HG03378 (cell line): ENCODE data around the gene RELB.

Source experiments
- ATAC-seq: cut with Tn5 transposase; IDR thresholded peaks from one replicate; pipeline ENCODE4 v1.9.1; 2021; ENCODE audit warnings: mild to moderate bottlenecking, moderate library complexity; ENCODE audit not compliant: unreplicated experiment

RELB gene

GRCh38 chr19:45019187-45019586 lies 17.9 kb downstream of the RELB start:
- ATAC-seq, result no peak

DNA sequence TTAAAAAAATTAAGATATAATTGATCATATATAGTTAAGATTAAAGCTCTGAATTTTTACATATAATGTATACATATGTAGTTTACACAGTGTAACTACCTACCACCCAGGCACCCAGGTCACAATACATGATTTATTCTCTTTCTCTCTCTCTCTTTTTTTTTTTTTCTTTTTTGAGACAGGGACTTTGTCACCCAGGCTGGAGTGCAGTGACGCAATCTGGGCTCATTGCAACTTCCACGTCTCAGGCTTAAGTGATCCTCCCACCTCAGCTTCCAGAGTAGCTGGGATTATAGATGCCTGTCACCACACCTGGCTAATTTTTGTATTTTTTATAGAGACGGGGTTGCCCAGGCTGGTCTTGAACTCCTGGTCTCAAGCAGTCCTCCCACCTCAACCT lies 18.8 kb downstream of the RELB start:
- ATAC-seq, result no peak

DNA sequence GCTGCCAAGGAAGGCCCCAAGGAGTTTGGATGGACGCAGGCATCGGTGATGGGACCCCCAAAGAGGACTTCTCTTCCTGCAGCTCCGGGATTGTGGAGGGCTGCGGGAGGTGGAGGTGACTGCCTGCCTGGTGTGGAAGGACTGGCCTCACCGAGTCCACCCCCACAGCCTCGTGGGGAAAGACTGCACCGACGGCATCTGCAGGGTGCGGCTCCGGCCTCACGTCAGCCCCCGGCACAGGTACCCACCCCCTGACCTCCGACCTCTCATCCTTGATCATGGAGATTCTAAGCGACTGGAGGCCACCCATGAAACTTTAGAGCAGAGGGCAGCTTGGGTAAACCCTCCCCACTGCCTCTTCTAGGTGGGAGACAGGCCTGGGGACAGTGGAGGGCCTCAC lies 20.7 kb downstream of the RELB start:
- ATAC-seq, result no peak

DNA sequence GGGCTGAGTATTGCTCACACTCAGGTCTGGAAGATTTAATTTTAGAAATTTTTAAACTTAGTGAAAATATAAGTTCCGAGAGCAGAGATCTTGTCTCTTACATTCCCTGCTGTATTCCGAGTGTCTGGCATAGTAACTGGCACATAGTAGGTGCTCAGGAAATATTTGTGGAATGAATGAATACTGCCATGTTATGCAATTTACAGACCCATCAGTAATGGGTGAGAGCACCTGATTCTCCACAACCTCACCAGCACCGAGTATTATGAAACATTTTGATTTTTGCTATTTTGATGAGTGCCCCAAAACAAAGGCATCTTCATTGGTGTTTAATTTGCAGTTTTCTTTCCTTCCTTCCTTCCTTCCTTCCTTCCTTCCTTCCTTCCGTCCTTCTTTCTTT lies 21.8 kb downstream of the RELB start:
- ATAC-seq, result no peak

DNA sequence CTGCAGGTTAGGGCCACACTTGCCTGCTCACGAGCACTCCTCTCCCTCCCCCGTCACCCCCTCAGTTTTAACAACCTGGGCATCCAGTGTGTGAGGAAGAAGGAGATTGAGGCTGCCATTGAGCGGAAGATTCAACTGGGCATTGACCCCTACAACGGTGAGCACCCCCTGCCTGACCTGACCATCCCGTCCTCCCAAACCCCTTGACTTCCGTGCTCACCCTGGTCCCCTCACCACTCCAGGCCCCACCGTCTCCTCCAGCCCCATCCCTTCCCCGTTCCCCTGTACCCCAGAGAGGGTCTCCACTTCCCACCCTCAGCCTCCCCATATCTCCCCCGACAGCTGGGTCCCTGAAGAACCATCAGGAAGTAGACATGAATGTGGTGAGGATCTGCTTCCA lies 24.0 kb downstream of the RELB start:
- ATAC-seq, result no peak

GRCh38 chr19:45027371-45027770 lies 26.1 kb downstream of the RELB start:
- ATAC-seq, result no peak

- ATAC-seq, result no peak
Observed at GRCh38 chr19:45030825-45031224, 29.6 kb downstream of the RELB start.

DNA sequence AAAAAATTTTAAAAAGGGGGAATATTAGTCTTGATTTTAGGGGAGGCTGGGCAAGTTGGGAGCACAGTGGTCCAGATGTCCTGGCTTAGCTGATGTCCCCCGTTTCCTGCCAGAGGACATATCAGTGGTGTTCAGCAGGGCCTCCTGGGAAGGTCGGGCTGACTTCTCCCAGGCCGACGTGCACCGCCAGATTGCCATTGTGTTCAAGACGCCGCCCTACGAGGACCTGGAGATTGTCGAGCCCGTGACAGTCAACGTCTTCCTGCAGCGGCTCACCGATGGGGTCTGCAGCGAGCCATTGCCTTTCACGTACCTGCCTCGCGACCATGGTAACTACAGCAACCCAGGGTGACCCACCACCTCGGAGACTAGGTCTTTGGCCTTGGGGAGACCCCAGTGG lies 31.2 kb downstream of the RELB start:
- ATAC-seq, result no peak

DNA sequence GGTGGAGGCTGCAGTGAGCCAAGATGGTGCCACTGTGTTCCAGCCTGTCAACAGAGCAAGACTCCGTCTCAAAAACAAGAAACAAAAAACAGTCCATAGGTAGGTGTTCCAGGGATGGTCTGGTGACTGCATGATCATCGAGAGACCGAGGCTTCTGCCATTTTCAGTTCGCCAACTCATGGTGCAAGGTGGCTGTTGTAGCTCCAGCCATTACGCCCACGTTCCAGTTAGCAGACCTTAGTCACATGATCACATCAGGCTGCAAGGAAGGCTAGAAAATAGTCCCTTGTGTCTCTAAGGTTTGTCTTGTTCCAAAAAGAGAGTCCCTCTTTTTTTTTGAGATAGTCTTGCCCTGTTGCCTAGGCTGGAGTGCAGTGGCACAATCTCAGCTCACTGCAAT lies 34.5 kb downstream of the RELB start:
- no peak for ATAC-seq

DNA sequence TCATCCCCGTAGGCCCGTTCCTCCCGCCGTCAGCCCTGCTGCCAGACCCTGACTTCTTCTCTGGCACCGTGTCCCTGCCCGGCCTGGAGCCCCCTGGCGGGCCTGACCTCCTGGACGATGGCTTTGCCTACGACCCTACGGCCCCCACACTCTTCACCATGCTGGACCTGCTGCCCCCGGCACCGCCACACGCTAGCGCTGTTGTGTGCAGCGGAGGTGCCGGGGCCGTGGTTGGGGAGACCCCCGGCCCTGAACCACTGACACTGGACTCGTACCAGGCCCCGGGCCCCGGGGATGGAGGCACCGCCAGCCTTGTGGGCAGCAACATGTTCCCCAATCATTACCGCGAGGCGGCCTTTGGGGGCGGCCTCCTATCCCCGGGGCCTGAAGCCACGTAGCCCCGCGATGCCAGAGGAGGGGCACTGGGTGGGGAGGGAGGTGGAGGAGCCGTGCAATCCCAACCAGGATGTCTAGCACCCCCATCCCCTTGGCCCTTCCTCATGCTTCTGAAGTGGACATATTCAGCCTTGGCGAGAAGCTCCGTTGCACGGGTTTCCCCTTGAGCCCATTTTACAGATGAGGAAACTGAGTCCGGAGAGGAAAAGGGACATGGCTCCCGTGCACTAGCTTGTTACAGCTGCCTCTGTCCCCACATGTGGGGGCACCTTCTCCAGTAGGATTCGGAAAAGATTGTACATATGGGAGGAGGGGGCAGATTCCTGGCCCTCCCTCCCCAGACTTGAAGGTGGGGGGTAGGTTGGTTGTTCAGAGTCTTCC lies 36.3 kb downstream of the RELB start:
- no peak for ATAC-seq

DNA sequence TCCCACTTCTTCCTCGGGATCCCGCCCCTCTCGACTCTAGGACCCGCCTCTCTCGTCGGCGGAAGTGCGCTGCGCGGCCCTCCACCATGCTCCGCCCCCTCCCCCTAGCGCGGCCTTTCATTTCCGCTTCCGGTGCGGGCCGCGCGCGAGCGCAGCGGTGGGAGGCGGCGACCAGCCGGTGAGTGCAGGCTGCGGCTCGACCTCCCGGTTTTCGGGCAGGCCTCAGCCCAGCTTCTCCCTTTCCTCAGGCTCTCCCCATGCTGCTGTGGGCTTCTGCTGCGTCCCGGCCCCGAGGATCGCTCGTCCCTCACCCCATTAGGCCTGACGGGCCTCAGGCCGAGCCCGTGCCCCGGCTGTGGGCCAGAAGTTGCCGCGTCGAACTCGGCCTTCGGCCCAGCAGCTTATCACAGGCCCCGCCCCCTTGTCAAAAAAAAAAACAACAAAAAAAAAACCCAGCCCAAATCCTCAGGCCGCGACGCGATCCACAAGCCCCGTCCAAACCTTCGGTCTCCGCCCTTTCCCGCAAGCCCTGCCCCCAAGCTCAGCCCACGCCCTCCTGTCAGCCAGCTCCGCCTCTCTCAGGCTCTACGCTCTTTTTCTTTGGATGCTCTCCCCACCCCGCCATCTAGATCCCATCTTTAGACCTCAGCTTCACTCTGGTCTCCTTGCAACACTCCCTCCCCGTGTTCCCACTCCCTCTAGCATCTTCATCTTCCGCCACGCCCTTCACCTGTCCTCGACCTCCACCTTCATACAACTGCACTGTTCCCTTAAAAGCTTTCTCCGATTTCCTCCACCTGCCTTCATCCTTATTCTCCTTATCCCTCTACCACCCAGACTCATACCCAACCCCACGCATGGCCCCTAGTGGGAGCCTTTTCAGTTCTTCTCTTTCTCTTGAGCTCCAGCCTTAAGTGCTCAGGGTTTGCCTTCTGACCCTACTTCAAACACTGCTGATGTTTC lies 37.9 kb downstream of the RELB start, which contains the start of gene CLASRP:
Gene CLASRP (plus strand): TSS at position 115 of the 963 bp plus-strand sequence. CDS start 1,168 bp downstream, outside the sequence.
- no peak for ATAC-seq

GRCh38 chr19:45040059-45040771 lies 39.0 kb downstream of the RELB start:
- no peak for ATAC-seq

- no peak for ATAC-seq
Observed at GRCh38 chr19:45041125-45041524, 39.9 kb downstream of the RELB start.

DNA sequence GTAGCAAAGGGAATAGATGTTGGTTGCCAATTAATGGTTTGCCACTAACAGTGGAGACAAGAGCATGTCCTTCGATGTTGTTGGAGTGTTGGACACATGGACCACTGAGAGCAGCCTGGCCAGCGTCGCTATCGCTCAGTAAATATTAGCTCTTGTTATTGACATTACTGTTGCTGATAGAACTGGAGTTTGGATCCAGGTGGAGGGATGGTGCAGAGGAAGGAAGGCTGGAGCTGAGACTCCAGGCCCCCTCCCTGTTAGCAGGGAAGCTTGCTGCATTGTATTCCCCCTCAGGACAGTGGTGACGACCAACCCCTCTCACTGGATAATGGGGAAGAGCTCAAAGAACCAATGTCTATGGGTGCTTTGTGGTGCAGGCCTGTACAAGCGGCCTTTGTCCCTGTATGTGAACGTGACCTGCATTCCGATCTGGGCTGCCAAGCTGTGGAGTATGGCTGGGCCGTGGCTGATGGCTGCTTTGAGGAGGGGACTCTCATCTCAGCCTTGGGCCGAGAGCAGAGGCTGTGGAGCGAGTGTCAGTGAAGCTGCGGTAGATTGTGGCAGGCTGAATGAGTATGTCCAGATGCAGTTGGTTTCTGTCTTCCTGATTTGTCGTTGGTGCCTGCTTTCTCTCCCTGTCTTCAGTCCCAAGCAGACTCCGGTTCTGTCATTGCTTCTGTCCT lies 44.5 kb downstream of the RELB start:
- ATAC-seq, result no peak

DNA sequence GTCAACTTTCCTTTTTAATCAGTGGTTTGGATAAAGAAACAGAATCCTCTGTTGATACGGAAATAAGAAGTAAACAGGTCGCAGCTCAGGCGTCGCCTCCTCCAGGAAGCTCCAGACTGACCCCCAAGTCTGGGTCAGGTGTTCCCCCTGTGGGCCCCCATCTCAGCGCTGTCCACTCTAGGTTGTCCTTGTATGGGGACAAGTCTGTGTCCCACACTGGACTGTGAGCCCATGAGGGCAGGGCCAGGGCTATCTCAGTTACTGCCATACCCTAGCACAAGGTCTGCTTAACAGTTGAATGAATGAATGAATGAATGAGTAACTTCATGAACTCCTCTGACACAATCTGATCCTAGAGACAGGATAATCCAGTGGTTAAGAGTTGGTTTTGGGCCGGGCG lies 45.1 kb downstream of the RELB start:
- no peak for ATAC-seq

GRCh38 chr19:45047188-45047797 lies 46.0 kb downstream of the RELB start:
- ATAC-seq, result peak; percentile 49

- ATAC-seq, result no peak
Observed at GRCh38 chr19:45049073-45049736, 47.9 kb downstream of the RELB start.

GRCh38 chr19:45050036-45050435 lies 48.8 kb downstream of the RELB start:
- no peak for ATAC-seq

- ATAC-seq, result no peak
Observed at GRCh38 chr19:45051929-45052579, 50.8 kb downstream of the RELB start.
